GM10248 (cell line): ENCODE results near the gene OR13J1.
A peak's percentile ranks its signal among the peaks of the same experiment; 100 is the strongest.
"Not testable (repeated sequence)": the region's sequence is repeated elsewhere in the genome, so short reads cannot be mapped to it uniquely, and the experiment has no call there.

Source experiments
- CTCF ChIA-PET: fragments of 300-600 bp; sonication (Branson Sonifier 250); formaldehyde crosslinking; extraction: SDS; loops from one replicate; lab custom pipeline; 2021; ENCODE audit warnings: antibody characterized with exemption; lab: Yijun Ruan, JAX
- POLR2A ChIA-PET: fragments of 350-650 bp; sonication (Branson Sonifier 250); formaldehyde crosslinking; extraction: SDS; loops from one replicate; lab custom pipeline; 2020; ENCODE audit warnings: antibody characterized with exemption; lab: Yijun Ruan, JAX
- DNase-seq: peaks from one replicate; pipeline ENCODE4 v3.0.0; 2012; ENCODE audit errors: extremely low spot score
- CTCF ChIP-seq: IDR thresholded peaks from 2 replicates; pipeline ENCODE4 v1.5.1; 2012; ENCODE audit warnings: mild to moderate bottlenecking, low read depth; ENCODE audit errors: extremely low read depth, missing control alignments, control extremely low read depth

The OR13J1 gene

GRCh38 chr9:35904338-35904737, 34.1 kb upstream of the OR13J1 start:
- CTCF ChIA-PET: interaction anchor here (1.3 to 3.2 kb wide), 7 partner anchors 11 to 119 kb away, joined by 3 to 14 read pairs (median 6); no protein-coding TSS in a partner anchor
- DNase-seq: no peak
- TF ChIP-seq CTCF: no peak
- POLR2A ChIA-PET: no interaction called here

GRCh38 chr9:35903049-35903448, 32.8 kb upstream of the OR13J1 start:
- DNase-seq: peak; percentile 74
- TF ChIP-seq CTCF: peak; percentile 74
- ChIA-PET POLR2A (no interaction called here), CTCF (interaction anchor here (0.6 to 3.2 kb wide), 34 partner anchors 8 to 426 kb away, joined by 3 to 22 read pairs (median 4); no protein-coding TSS in a partner anchor)

GRCh38 chr9:35899021-35899420, 28.8 kb upstream of the OR13J1 start:
- no peak for DNase-seq
- no peak for TF ChIP-seq CTCF
- CTCF ChIA-PET: interaction anchor here (1.1 to 1.6 kb wide), 4 partner anchors 17 to 203 kb away, joined by 4 to 7 read pairs (median 5); no protein-coding TSS in a partner anchor
- POLR2A ChIA-PET: no interaction called here

- DNase-seq: no peak
- ChIA-PET POLR2A (no interaction called here), CTCF (interaction anchor here (1.1 to 1.6 kb wide), 4 partner anchors 16 to 202 kb away, joined by 4 to 7 read pairs (median 5); no protein-coding TSS in a partner anchor)
- TF ChIP-seq CTCF: no peak
These were observed 28.1 kb upstream of the OR13J1 start for GRCh38 chr9:35898337-35898736.

- DNase-seq, POLR2A ChIA-PET: not testable (repeated sequence)
- CTCF ChIA-PET: interaction anchor here (1.3 to 1.6 kb wide), 2 partner anchors 48 to 71 kb away, joined by 4 to 7 read pairs; no protein-coding TSS in a partner anchor
These were observed 27.3 kb upstream of the OR13J1 start for GRCh38 chr9:35897376-35898099.

GRCh38 chr9:35896570-35896969, 26.4 kb upstream of the OR13J1 start:
- no peak for DNase-seq
- no peak for TF ChIP-seq CTCF
- POLR2A ChIA-PET: no interaction called here
- CTCF ChIA-PET: interaction anchor here (1.0 kb wide), 1 partner anchor 28 kb away, joined by 3 read pairs; no protein-coding TSS in a partner anchor

GRCh38 chr9:35892051-35892450, 21.9 kb upstream of the OR13J1 start:
- ChIA-PET POLR2A (no interaction called here), CTCF (interaction anchor here (0.9 to 2.3 kb wide), 6 partner anchors 10 to 102 kb away, joined by 3 to 12 read pairs (median 4); partner anchors contain the start of genes FAM221B and TMEM8B)
- no peak for DNase-seq
- no peak for TF ChIP-seq CTCF
